ENCODE data around the gene AP3M1.
"Not testable (repeated sequence)": the region's sequence is repeated elsewhere in the genome, so short reads cannot be mapped to it uniquely, and the experiment has no call there.

The AP3M1 gene, protein sequence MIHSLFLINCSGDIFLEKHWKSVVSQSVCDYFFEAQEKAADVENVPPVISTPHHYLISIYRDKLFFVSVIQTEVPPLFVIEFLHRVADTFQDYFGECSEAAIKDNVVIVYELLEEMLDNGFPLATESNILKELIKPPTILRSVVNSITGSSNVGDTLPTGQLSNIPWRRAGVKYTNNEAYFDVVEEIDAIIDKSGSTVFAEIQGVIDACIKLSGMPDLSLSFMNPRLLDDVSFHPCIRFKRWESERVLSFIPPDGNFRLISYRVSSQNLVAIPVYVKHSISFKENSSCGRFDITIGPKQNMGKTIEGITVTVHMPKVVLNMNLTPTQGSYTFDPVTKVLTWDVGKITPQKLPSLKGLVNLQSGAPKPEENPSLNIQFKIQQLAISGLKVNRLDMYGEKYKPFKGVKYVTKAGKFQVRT

GRCh38 chr10:74150204-74150989 is at the start of gene AP3M1:
TSS of gene AP3M1 (minus strand) at chr10:74150828. CDS start at chr10:74138379, 12,449 bp downstream.
- DNase-seq (ENCODE audit: low read depth), result no peak
- H3K4me3 ChIP-seq (ENCODE audit: low read depth, low read length), result peak within 1 kb of the TSS; percentile 81

- no peak overlapping the region for H3K4me3 ChIP-seq (ENCODE audit: low read depth, low read length)
- no peak for DNase-seq (ENCODE audit: low read depth)
Observed at GRCh38 chr10:74199315-74199714, 48.7 kb upstream of the AP3M1 start.

DNA sequence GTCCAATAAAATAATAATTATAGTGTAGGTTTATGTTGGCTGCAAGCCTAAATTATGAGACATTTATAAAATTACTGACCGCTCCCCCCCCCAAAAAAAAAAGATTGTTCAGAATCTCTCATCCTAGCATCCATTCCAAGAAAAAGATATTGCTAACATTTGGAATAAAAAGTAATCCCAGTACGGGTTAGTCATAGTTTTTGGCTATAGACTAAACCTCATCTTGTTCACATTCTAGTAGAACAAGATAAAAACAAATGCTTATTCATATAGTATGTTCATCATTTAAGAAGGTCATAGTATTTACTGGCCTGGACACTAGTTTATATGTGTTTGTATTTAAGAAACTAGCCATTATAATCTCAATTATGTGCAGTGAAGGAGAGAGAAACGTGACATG is 44.4 kb upstream of the AP3M1 start:
- no peak for DNase-seq (ENCODE audit: low read depth)
- H3K4me3 ChIP-seq (ENCODE audit: low read depth, low read length), result no peak overlapping the region

DNA sequence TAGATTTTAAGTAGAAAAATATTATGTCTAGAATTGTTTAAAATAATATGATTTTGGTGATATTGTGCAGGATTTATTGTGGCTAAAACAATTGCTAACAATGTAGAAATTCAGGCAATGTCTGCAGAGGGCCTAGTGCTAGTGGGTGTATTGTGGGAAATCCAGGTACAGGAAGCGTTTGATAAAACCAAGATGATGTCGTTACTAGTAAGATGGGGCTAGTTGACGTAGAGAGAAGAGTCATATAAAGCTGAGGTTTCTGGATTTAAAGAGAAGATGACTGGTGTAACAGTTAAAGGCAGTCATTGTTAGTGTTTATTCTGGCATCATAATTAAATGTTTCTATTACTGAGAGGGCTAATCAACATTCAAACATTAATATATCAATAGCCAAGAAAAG is 43.9 kb upstream of the AP3M1 start:
- H3K4me3 ChIP-seq (ENCODE audit: low read depth, low read length), result no peak overlapping the region
- no peak for DNase-seq (ENCODE audit: low read depth)

GRCh38 chr10:74190494-74190893 is 39.9 kb upstream of the AP3M1 start:
- DNase-seq (ENCODE audit: low read depth), result no peak
- peak overlapping the region; percentile 29 for H3K4me3 ChIP-seq (ENCODE audit: low read depth, low read length)

DNA sequence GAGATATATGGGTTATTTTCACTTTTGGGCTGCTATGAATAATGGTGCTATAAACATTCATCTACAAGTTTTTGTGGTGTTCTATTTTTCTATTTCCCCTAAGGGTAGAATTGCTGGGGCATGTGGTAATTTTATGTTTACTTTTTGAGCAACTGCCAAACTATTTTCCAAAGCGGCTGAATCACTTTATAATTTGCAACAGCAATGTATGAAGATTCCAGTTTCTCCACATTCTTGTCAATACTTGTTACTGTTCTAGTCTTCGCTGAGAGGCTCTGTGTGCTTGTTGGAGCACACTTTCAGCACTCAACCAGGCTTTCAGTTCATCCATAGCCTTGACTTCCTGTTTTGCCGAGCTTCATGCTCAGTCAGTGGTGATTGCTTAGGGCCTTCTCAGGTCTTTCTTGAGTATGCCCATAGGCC is 39.4 kb upstream of the AP3M1 start:
- H3K4me3 ChIP-seq (ENCODE audit: low read depth, low read length), result peak overlapping the region; percentile 29
- peak; percentile 88 for DNase-seq (ENCODE audit: low read depth)

- not testable (repeated sequence) for H3K4me3 ChIP-seq (ENCODE audit: low read depth, low read length); DNase-seq (ENCODE audit: low read depth)
Observed at GRCh38 chr10:74188617-74189016, 38.0 kb upstream of the AP3M1 start.

DNA sequence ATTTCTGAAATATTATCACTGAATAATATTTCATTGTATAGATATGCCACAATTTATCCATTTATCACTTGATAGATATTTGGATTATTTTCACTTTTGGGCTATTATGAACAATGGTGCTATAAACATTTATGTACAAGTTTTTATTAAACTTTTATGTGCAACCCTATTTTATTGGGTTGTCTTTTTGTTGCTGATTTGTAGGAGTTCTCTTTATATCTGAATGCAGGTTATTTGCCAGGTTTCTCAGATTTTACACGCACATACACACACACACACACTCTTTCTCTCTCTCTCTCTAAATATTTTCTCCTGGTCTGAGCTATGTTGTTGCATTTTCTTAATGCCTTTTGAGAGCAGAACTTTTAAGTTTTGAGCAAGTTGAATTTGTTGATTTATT is 36.6 kb upstream of the AP3M1 start:
- no peak for DNase-seq (ENCODE audit: low read depth)
- H3K4me3 ChIP-seq (ENCODE audit: low read depth, low read length), result no peak overlapping the region

DNA sequence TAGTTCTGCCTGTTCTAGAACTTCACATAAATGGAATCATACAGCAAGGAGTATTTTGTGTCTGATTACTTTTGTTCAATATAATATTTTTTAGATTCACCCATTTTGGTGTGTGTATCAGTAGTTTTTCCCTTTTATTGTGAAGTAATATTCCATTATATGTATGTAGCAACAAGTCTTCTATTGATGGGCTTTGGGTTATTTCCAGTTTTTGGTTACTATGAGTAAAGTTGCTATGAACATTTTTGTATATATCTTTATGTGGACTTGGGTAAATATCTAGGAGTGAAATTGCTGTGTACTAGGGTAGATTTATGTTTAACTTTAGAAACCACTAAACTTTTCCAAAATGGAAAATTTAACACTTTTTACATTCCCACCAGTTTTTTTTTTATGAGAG is 36.0 kb upstream of the AP3M1 start:
- no peak overlapping the region for H3K4me3 ChIP-seq (ENCODE audit: low read depth, low read length)
- DNase-seq (ENCODE audit: low read depth), result no peak

GRCh38 chr10:74179111-74179710 is 28.6 kb upstream of the AP3M1 start:
- no peak for DNase-seq (ENCODE audit: low read depth)
- no peak overlapping the region for H3K4me3 ChIP-seq (ENCODE audit: low read depth, low read length)

GRCh38 chr10:74178042-74178791 is 27.6 kb upstream of the AP3M1 start:
- H3K4me3 ChIP-seq (ENCODE audit: low read depth, low read length), result no peak overlapping the region
- no peak for DNase-seq (ENCODE audit: low read depth)

DNA sequence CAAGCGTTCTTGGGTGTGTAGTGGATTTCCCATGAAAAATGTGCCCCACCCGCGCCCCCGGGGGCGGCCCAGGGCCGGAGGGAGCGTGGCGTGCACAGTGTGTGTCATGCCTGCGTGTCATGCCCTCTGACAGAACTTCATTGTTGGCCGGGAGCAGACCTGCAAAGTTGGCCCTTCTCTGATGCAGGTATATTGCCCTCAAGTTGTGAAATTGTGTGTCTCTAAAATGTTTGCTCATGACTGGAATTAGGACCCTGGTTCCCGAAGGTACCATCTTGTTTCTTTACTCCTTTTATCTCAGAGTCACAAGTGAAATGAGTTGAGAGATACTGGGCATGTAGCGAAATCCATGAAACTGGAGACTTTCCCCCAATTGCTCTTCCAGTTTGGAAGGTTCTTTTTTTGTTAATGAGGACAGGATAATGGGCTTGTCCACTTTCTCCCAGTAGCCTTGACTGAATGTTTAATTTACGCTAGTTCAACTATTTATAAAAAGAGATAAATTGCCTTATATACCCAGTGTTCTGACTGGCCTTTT is 26.6 kb upstream of the AP3M1 start:
- no peak for DNase-seq (ENCODE audit: low read depth)
- H3K4me3 ChIP-seq (ENCODE audit: low read depth, low read length), result peak overlapping the region; percentile 92

GRCh38 chr10:74176380-74177139 is 25.9 kb upstream of the AP3M1 start:
- DNase-seq (ENCODE audit: low read depth), result peak; percentile 77
- peak overlapping the region; percentile 92 for H3K4me3 ChIP-seq (ENCODE audit: low read depth, low read length)

DNA sequence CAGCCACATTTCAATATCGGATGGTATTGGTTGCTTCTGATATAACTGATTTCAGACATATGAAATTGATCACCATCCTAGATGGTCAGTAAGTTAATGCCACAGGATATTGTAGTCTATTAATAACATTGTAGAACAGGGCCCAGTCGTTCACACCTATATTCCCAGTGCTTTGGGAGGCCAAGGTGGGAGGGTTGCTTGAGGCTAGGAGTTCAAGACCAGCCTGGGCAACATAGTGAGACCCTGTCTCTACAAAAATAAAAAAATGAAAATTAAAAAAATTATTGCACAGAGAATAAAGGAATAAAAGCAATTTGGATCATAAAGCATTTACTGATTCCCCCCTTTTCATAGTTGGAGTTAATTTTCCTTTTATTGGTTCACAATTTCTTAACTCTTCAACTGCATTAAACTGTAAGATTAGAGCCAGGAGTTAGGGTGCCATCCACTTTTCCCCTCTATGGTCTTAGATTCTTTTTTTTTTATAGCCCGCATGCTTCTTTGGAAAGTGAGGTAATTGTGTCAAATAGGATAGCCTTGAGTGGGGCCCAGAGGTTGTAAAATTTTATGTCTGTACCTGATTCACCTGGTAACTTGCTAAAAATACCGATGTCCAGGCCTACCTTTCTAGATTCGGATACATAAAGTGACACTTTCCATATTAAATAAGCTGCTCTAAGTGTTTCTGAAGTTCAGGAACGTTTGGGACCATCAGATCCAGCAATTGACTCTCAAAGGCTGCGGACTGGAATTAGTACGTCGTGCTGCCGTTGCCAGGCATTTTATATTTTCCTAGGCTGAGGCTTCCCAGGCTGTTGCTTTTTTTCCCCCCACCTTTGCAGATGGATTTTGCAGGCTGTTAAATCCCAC is 25.1 kb upstream of the AP3M1 start:
- DNase-seq (ENCODE audit: low read depth), result no peak
- H3K4me3 ChIP-seq (ENCODE audit: low read depth, low read length), result peak overlapping the region; percentile 92

DNA sequence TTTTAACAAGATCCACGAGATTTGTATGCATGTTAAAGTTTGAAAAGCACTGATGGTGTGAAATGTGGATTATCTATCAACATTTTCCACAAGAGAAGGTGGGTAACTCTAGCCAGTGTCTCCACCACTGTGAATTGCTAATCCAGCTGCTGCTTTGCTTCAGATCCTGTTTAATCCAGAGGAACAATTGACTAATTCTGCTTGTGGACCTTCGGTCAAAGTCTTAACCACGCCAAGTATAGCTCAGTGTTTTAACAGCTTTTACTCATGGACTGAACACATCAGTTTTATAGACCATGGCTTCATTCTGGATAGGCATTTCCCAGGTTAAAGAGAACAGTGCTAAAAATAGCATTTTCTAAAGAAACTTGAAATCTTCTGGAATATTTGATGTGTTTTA is 23.9 kb upstream of the AP3M1 start:
- H3K4me3 ChIP-seq (ENCODE audit: low read depth, low read length), result no peak overlapping the region
- DNase-seq (ENCODE audit: low read depth), result no peak

GRCh38 chr10:74171625-74172024 is 21.0 kb upstream of the AP3M1 start:
- H3K4me3 ChIP-seq (ENCODE audit: low read depth, low read length), result no peak overlapping the region
- no peak for DNase-seq (ENCODE audit: low read depth)

DNA sequence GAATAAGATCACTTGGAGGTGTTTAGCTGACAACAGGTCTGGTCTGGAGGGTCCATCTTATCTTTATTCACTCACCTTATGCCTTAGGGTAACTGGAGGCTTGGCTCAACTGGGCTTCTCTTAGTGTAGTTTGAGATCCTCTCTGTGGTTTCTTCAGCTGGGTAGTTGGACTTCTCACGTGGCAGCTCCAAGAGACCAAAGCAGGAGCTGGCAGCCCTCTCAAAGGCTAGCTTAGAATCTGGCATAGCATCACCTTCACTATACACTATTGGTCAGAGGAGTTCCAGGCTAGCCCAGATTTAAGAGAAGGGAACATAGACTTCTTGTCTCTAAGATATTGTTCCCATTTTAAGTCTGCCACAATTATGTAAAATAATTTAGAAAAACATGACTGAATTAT is 16.8 kb upstream of the AP3M1 start:
- no peak for DNase-seq (ENCODE audit: low read depth)
- no peak overlapping the region for H3K4me3 ChIP-seq (ENCODE audit: low read depth, low read length)

- no peak for DNase-seq (ENCODE audit: low read depth)
- H3K4me3 ChIP-seq (ENCODE audit: low read depth, low read length), result no peak overlapping the region
Observed at GRCh38 chr10:74165530-74165901, 14.9 kb upstream of the AP3M1 start.
